Measurements from ENCODE around the gene SH2D5.
"Not testable (repeated sequence)": the region's sequence is repeated elsewhere in the genome, so short reads cannot be mapped to it uniquely, and the experiment has no call there.

The SH2D5 gene

GRCh38 chr1:20718343-20718882, 14.1 kb downstream of the SH2D5 start:
- DNase-seq: peak in 1 of 42 donors; percentile 4
- intact Hi-C loops (cut with DNase I): not testable (repeated sequence)

- intact Hi-C loops (cut with DNase I): no loop called here
- peak in 41 of 42 donors; percentile 59 to 91 (median 80) for DNase-seq
Observed at GRCh38 chr1:20717452-20718342, 14.8 kb downstream of the SH2D5 start, which contains the start of gene KIF17. Gene KIF17, minus strand, starts transcription at chr1:20718007. Its CDS starts 301 bp downstream, at chr1:20717706.

- intact Hi-C loops (cut with DNase I): no loop called here
- no peak for DNase-seq
Observed at GRCh38 chr1:20716232-20716631, 16.3 kb downstream of the SH2D5 start.

DNA sequence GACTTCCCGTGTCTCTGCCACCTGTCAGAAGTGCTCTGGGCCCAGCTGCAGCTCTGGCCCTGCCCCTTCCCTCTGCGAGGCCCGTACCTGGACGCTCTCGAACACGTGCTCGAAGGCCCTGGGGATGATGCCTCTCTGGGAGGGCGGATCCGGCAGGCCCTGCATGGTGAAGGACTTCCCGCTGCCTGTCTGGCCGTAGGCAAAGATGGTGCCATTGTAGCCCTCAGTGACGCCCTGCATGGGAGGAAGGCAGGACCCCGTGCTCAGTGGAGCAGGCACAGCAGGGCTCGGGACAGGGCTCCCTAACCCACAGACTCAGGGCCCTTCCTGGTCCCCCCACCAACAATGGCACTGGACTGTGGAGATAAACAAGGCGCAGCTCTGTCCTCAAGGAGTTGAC, 17.1 kb downstream of the SH2D5 start:
- no peak for DNase-seq
- intact Hi-C loops (cut with DNase I): no loop called here

DNA sequence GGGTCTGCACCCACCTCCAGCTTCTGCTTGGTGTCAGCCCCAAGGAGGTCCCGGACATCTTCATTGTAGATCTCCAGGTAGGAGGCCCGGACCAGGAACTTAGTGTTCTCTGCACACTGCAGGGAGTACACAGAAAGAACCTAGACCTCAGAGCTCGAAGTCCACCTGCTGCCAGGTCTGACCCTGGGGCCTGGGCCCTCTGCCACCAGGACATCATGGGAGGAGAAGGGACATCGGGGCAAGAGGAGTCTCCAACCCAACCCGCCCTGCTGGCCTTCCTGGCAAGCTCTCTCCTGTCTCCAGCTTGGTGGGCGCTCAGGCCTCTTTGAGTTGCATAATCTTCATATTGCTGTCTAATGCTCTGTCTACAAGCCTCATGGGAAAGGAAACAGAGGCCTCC, 19.1 kb downstream of the SH2D5 start:
- intact Hi-C loops (cut with DNase I): no loop called here
- no peak for DNase-seq

DNA sequence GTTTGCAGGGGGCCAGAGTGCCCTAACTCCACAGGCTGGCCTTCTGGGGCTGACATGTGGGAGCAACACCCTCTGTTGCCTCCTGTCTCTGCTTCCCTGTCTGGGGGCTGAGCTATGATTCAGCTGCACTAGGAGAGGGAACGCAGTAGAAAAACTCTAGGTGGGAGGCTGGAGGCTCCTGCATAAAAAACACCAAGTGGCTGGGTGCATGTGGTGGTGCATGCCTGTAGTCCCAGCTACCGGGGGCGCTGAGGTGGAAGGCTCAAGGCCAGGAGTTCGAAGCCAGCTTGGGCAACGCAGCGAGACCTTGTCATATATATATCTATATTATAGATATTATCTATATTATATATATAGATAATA, 20.3 kb downstream of the SH2D5 start:
- DNase-seq: peak in 40 of 42 donors; percentile 35 to 93 (median 67)
- intact Hi-C loops (cut with DNase I): no loop called here

DNA sequence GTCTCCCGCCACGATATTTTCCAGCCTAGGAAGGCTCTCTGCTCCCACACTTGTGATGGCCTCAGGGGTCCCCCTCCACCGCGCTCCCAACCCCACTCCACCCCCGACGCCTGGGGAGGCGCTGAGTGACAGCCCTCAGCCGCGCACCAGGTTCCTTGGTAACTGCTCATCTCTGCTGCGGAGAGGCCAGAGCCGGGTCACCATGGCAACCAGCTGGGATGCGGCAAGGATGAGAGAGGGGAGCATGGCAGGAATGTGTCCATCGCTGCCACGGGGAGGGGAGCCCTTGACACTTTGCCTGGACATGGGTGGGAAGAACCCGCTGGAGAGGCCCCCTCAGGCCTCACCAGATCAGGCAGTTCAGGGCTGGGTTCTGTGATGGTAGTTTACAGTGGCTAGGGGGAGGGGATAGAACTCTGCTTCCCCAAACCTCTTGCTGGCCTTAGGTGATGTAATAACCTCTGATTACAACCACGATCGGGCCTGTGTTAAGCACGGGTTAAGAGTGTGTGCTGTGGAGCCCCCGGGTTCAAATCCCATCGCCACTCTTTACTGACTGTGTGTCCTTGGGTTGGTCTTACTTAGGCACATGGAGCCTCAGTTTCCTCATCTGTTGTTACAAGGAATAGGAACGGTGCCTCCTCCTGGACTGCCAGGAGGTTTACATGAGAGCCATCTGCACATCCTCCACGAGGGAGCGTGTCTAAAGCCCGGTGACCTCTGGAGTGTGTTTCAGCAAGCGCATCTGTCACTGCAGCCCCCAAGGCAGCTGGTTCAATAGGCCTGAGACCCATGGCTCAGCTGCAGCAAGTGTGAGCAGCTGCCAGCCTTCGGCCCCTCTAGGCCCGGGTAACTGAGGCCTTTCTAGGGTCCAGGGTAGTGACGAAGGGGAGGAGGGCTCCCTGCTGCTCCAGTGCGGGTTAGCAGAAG, 21.0 kb downstream of the SH2D5 start:
- intact Hi-C loops (cut with DNase I): no loop called here
- peak; percentile 49 to 94 (median 80) for DNase-seq

- intact Hi-C loops (cut with DNase I): no loop called here
- no peak for DNase-seq
Observed at GRCh38 chr1:20710469-20711284, 21.8 kb downstream of the SH2D5 start.

DNA sequence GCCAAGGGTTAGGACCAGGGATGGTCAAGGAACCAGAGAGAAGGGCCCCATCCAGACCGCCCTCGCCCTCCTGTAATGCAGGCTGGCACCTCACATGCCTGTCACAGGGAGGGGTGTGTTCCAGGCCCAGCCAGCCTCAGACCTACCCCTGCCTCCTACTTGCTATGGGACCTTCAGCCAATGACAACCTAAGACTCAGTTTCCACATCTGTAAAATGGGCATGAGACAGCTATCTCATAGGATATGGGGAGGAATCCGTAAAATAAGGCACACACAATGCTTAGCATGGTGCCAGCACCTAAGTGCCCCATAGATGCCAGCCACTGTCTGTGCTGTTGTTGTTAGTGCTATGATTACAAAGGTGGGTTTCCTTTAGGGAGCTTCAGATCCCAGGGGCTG, 22.6 kb downstream of the SH2D5 start:
- no peak for DNase-seq
- intact Hi-C loops (cut with DNase I): no loop called here

- DNase-seq: no peak
- intact Hi-C loops (cut with DNase I): no loop called here
Observed at GRCh38 chr1:20708891-20709290, 23.6 kb downstream of the SH2D5 start.

GRCh38 chr1:20708057-20708456, 24.4 kb downstream of the SH2D5 start:
- no peak for DNase-seq
- intact Hi-C loops (cut with DNase I): no loop called here

- intact Hi-C loops (cut with DNase I): no loop called here
- DNase-seq: no peak
Observed at GRCh38 chr1:20706841-20707240, 25.7 kb downstream of the SH2D5 start.

- DNase-seq: peak in 8 of 42 donors; percentile 22 to 61 (median 48)
- intact Hi-C loops (cut with DNase I): no loop called here
Observed at GRCh38 chr1:20705203-20705755, 27.2 kb downstream of the SH2D5 start.

DNA sequence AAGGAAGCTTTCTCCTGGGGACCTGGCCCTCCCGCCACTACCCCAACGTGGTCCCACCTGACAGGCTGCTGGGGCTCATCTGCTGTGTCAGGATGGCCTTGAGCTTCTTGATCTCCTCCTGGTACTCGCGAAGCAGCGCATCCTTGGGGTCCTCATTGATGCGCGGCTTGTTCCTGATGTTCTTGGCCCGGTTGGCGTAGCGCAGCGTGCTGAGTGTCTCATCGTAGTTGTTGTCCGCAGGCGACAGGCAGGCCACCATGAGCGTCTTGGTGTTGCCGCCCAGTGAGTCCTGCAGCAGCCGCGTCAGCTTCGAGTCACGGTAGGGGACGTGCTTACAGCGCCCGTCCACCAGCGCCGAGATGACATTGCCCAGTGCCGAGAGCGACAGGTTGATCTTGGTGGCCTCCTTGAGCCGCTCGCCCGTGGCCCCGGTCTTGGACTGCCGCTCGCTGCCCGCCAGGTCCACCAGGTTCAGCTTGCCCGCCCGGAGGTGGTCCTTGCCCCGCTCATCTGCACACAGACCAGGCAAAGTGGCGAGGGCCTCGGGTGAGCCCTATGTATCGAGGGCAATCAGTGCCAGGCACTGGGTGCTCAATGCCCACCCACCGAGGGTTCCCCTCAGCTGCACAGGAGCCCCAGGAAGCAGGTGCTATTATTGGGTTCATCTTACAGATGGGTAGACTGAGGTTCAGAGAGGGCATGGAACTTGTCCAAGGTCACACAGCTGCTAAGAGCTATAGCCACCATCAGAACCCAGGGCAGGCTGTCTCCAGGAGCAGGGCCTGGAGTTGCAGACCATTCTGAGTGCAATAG, 27.9 kb downstream of the SH2D5 start:
- DNase-seq: no peak
- intact Hi-C loops (cut with DNase I): no loop called here

DNA sequence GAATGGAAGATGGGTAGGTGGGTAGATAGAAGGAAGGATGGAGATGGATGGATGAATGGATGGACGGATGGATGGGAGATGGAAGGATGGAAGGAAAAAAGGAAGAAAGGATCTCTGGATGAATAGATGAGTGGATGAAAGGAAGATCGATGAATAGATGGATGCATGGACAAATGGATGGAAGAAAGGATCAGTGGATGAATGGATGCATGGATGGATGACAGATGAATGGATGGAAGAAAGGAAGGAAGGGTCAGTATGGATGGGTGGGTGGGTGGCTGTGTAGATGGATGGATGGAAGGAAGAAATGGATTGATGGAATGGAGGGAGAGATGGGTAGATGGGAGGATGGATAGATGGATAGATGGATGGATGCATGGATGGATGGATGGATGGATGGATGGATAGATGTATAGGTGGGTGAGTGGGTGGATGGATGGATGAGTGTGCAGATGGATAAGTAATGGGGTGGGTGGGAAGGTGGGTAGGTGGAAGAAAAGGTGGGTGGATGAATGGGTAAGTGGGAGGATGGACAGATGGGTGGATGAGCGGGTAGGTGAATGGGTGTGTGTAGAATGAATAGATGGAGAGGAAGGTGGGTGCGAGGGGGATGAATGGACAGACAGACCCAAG, 29.3 kb downstream of the SH2D5 start:
- intact Hi-C loops (cut with DNase I): no loop called here
- no peak for DNase-seq

GRCh38 chr1:20702416-20702815, 30.1 kb downstream of the SH2D5 start:
- intact Hi-C loops (cut with DNase I): no loop called here
- DNase-seq: no peak

GRCh38 chr1:20701847-20702246, 30.7 kb downstream of the SH2D5 start:
- DNase-seq: no peak
- intact Hi-C loops (cut with DNase I): no loop called here
